ENCODE results near the gene LOXHD1. TPM values are rescaled to one million over a fixed set of nuclear protein-coding genes. Genes with fewer than 3 reads are reported as not detected.

The LOXHD1 gene
- polyA plus RNA-seq, 4 donors, result 0.12 to 0.27 (median 0.19) TPM; not detected in 1

DNA sequence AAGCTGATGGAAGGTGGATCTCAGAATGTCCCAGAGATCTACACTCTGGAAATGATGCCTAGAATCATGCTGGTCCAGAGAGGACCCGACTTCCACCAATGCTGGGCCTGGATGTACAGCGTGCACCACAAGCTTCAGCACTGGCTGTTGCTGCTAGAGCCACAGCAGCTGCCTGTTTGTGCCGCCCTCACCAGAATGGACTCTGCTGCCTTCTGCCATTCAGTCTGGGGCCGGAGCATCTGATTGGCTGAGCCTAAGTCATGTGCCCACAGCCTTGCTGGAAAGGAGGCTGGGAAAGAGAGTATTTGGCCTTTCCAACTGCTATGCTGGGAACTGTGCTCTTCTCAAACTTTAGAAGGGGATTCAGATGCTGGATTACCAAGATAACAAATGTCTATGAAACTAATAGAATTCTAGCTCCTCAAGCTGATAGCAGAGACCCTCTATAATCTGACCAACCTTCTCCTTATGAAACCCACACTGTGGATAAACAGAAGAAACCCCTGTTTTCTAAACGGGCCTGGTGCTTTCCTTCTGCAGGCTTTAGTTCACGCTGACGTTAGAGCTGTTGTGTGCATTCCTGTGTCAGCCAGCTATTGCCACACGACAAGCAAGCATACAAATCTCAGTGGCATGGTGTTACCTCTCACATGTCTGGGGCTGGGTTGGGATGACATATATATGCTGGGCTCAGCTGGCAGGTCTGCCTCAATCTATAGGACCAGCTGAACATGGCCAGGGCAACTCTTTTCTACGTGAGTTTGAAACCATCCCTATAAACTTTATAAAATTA is 4.1 kb upstream of the LOXHD1 start:
- no peaks in the 10 kb centered on the region for H3K27me3 ChIP-seq (ENCODE audit: control insufficient read depth in 3 of 3, insufficient read depth in 3 of 3, low read length in 3 of 3)
- no peak for FAIRE-seq
- 53 to 69% (median 59%) methylated on average over 9 of the region's 9 CpGs for WGBS, 3 donors
- DNase-seq, result peak; percentile 6 to 8
- no peaks in the 10 kb centered on the region for H3K9me3 ChIP-seq (ENCODE audit: control insufficient read depth in 2 of 2, insufficient read depth in 1 of 2, low read depth in 1 of 2, low read length in 1 of 2)
- no peak overlapping the region for H3K27ac ChIP-seq (ENCODE audit: low read depth in 1 of 3, low read length in 2 of 3)
- no peaks in the 10 kb centered on the region for H3K4me1 ChIP-seq (ENCODE audit: control insufficient read depth in 3 of 3, insufficient read depth in 2 of 3, low read depth in 1 of 3, low read length in 2 of 3)
- H3K36me3 ChIP-seq (ENCODE audit: control insufficient read depth in 3 of 3, insufficient read depth in 2 of 3, low read depth in 1 of 3, low read length in 3 of 3), result no peaks in the 10 kb centered on the region
- no peak overlapping the region for H3K4me3 ChIP-seq (ENCODE audit: low read depth in 1 of 3, low read length in 3 of 3)

DNA sequence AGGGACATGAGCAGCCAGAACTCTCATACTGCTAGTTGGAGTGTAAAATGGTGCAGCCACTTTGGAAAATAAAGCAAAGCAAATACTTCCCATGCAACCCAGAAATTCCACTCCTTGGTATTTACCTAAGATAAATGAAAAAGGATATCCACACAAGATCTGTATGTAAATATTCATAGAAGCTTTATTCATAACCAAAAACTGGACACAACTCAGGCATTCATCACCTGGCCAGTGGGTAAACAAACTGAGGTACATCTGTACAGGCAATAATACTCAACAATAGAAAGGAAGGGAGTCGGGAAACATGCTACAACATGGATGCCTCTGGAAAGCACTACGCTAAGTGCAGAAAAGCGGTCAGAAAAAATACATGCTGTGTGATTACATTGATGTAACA is 2.5 kb upstream of the LOXHD1 start:
- DNase-seq, result no peak
- Histone ChIP-seq H3K27me3 (ENCODE audit: control insufficient read depth in 3 of 3, insufficient read depth in 3 of 3, low read length in 3 of 3) (no peaks in the 10 kb centered on the region), H3K27ac (ENCODE audit: low read depth in 1 of 3, low read length in 2 of 3) (no peak overlapping the region), H3K9me3 (ENCODE audit: control insufficient read depth in 2 of 2, insufficient read depth in 1 of 2, low read depth in 1 of 2, low read length in 1 of 2) (no peaks in the 10 kb centered on the region), H3K4me3 (ENCODE audit: low read depth in 1 of 3, low read length in 3 of 3) (no peak overlapping the region), H3K36me3 (ENCODE audit: control insufficient read depth in 3 of 3, insufficient read depth in 2 of 3, low read depth in 1 of 3, low read length in 3 of 3) (no peaks in the 10 kb centered on the region), H3K4me1 (ENCODE audit: control insufficient read depth in 3 of 3, insufficient read depth in 2 of 3, low read depth in 1 of 3, low read length in 2 of 3) (no peaks in the 10 kb centered on the region)
- FAIRE-seq, result no peak
- WGBS, 3 donors, result 80 to 91% (median 81%) methylated on average over 3 of the region's 3 CpGs

DNA sequence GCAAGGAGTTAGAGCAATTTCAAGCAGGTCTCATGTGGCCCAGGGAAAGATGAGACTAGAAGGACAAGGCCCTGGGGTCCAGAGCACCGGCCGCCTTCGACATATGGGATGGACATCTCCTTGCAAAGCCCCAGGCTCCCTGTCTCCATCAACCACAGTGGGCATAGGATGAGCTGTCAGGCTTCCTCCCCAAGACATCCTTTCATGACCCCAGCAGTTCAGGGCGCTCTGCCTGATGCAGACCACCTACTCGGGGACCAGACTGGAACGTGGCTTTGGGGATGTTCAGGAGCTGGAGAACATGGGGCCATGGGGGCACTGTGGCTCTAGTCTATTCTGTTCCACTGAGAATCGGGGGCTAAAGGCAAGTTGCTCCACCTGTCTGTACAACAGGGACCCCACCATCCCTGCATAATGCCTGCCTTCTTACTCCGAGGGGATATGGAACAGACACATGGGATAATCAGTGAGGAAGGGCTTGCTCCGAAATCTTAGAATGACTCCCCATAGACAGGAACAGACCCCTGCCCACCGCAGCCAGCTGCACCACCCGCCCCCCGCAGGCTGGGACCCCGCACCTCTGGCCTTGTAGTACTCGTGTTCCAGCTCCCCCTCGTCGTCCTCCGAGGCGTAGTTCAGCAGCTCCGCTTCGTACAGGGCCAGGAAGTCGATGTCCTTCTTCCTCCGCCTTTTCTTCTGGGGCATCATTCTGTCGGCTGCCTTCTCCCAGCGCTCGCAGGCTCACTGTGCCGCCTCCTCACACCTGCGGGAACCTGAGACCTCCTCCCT is 500 bp downstream of the LOXHD1 start:
- FAIRE-seq, result no peak

DNA sequence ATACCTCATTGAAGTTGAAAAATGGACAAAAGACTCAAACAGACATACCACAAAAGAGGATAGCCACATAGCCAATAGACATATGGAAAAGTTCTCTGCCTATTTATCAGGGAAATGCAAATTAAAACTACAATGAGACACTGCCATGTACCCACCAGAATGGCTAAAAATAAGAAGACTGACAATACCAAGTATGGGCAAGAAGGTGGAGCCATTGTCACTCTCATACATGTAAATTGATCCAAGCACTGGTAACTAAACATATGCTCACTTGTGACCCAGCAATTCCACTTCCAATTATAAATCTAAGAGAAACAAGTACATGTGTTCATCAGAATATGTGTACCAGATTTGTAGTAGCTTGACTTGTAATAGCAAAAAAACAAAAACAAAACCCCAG is 4.6 kb downstream of the LOXHD1 start:
- DNase-seq (no peak), FAIRE-seq (no peak)
- Histone ChIP-seq H3K27me3 (ENCODE audit: control insufficient read depth in 3 of 3, insufficient read depth in 3 of 3, low read length in 3 of 3) (no peaks in the 10 kb centered on the region), H3K4me1 (ENCODE audit: control insufficient read depth in 3 of 3, insufficient read depth in 2 of 3, low read depth in 1 of 3, low read length in 2 of 3) (no peaks in the 10 kb centered on the region), H3K27ac (ENCODE audit: low read depth in 1 of 3, low read length in 2 of 3) (no peak overlapping the region), H3K9me3 (ENCODE audit: control insufficient read depth in 2 of 2, insufficient read depth in 1 of 2, low read depth in 1 of 2, low read length in 1 of 2) (no peaks in the 10 kb centered on the region), H3K4me3 (ENCODE audit: low read depth in 1 of 3, low read length in 3 of 3) (no peak overlapping the region), H3K36me3 (ENCODE audit: control insufficient read depth in 3 of 3, insufficient read depth in 2 of 3, low read depth in 1 of 3, low read length in 3 of 3) (no peaks in the 10 kb centered on the region)

More for the DNA sequence above, 500 bp downstream of the LOXHD1 start:
- H3K9me3 ChIP-seq (ENCODE audit: control insufficient read depth in 2 of 2, insufficient read depth in 1 of 2, low read depth in 1 of 2, low read length in 1 of 2), result no peaks in the 10 kb centered on the region
- H3K27me3 ChIP-seq (ENCODE audit: control insufficient read depth in 3 of 3, insufficient read depth in 3 of 3, low read length in 3 of 3), result no peaks in the 10 kb centered on the region
- H3K4me1 ChIP-seq (ENCODE audit: control insufficient read depth in 3 of 3, insufficient read depth in 2 of 3, low read depth in 1 of 3, low read length in 2 of 3), result no peaks in the 10 kb centered on the region
- DNase-seq, result no peak
- no peaks in the 10 kb centered on the region for H3K36me3 ChIP-seq (ENCODE audit: control insufficient read depth in 3 of 3, insufficient read depth in 2 of 3, low read depth in 1 of 3, low read length in 3 of 3)
- H3K4me3 ChIP-seq (ENCODE audit: low read depth in 1 of 3, low read length in 3 of 3), result no peak overlapping the region
- no peak overlapping the region for H3K27ac ChIP-seq (ENCODE audit: low read depth in 1 of 3, low read length in 2 of 3)
- WGBS, 3 donors, result 82 to 83% (median 83%) methylated on average over 27 of the region's 27 CpGs

DNA sequence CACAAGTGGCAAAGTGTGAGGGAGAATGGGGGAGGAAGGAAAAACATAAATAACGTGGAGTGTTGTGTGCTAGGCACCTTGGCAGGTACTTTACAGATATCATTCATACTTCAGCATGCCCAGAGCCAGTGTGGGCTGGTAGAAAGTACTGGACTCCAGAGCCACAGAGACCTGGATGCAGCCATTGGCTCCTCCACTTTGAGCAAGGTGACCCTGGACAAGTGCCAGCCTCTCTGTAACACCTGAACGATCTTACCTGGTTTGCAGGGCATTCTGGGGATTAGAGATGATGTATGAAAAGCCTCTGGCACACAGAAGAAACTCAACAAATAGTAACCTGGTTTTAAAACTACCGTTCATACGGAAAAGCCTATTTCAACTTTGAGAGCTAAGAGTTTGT is 6.3 kb downstream of the LOXHD1 start:
- no peaks in the 10 kb centered on the region for H3K9me3 ChIP-seq (ENCODE audit: control insufficient read depth in 2 of 2, insufficient read depth in 1 of 2, low read depth in 1 of 2, low read length in 1 of 2)
- no peaks in the 10 kb centered on the region for H3K4me1 ChIP-seq (ENCODE audit: control insufficient read depth in 3 of 3, insufficient read depth in 2 of 3, low read depth in 1 of 3, low read length in 2 of 3)
- H3K27me3 ChIP-seq (ENCODE audit: control insufficient read depth in 3 of 3, insufficient read depth in 3 of 3, low read length in 3 of 3), result no peaks in the 10 kb centered on the region
- no peaks in the 10 kb centered on the region for H3K36me3 ChIP-seq (ENCODE audit: control insufficient read depth in 3 of 3, insufficient read depth in 2 of 3, low read depth in 1 of 3, low read length in 3 of 3)
- FAIRE-seq (no peak), DNase-seq (no peak)
- WGBS, 3 donors, result 50 to 70% (median 50%) methylated on average over 4 of the region's 4 CpGs
- no peak overlapping the region for H3K4me3 ChIP-seq (ENCODE audit: low read depth in 1 of 3, low read length in 3 of 3)
- no peak overlapping the region for H3K27ac ChIP-seq (ENCODE audit: low read depth in 1 of 3, low read length in 2 of 3)

DNA sequence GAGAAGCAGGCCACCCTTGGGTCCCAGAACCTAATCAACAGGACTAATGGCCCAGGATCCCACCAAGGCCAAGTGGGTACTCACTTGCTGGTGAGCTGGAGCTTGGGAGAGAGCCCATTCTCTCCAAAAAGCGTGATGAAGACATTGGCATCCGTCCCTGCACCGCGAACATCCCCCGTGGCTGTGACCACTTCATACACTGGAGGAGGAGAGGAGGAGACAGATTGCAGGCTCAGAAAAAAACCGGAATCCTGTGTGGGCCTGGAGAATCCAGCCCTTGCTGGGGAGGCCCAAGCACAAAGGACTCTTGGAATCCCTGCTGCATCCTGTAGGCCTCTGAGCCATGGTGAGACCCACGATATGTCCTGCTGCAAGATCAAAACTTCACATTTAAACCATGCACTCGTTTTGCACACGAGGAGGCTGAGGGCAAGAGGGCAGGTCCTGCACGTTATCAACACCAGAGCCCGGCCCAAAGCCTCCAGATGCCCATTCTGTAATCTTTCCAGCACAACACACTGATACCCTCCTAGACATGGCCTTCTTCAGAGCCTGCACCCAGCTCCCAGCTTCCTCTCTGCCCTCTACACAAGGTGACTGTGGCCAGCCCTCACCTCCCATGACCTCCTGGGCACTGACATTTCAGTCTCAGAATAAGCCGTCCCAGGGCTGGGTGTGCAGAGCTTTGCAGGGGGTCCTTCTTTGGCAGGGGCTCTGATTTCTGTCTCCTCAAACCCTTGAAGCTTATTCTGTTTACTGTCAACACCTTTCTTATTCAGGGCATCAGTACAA is 7.8 kb downstream of the LOXHD1 start:
- WGBS, 3 donors, result 67 to 75% (median 71%) methylated on average over 12 of the region's 12 CpGs
- Histone ChIP-seq H3K4me3 (ENCODE audit: low read depth in 1 of 3, low read length in 3 of 3) (no peak overlapping the region), H3K9me3 (ENCODE audit: control insufficient read depth in 2 of 2, insufficient read depth in 1 of 2, low read depth in 1 of 2, low read length in 1 of 2) (no peaks in the 10 kb centered on the region), H3K27ac (ENCODE audit: low read depth in 1 of 3, low read length in 2 of 3) (no peak overlapping the region), H3K36me3 (ENCODE audit: control insufficient read depth in 3 of 3, insufficient read depth in 2 of 3, low read depth in 1 of 3, low read length in 3 of 3) (no peaks in the 10 kb centered on the region), H3K4me1 (ENCODE audit: control insufficient read depth in 3 of 3, insufficient read depth in 2 of 3, low read depth in 1 of 3, low read length in 2 of 3) (no peaks in the 10 kb centered on the region), H3K27me3 (ENCODE audit: control insufficient read depth in 3 of 3, insufficient read depth in 3 of 3, low read length in 3 of 3) (no peaks in the 10 kb centered on the region)
- no peak for FAIRE-seq
- DNase-seq, result no peak

DNA sequence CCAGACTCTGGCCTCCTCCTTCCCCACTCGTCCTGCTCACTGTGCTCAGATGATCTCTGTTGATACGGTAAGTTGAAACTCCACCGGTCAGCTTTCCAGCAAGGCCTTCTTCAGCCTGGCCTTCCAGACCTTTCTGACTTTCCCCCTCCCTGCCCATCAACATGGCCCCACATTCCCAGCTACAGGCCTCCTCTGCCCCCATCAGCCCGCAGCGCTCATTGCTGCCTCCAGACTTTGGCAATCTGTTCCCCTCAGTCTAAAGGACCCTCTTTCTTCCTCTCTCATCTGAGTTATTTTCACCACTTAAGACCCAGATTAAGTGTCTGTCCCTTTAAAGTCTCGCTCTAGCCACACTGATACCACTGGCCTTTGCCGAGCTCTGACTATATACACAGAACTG is 10.6 kb downstream of the LOXHD1 start:
- WGBS, 3 donors, result 68 to 79% (median 73%) methylated on average over 7 of the region's 7 CpGs
- H3K27me3 ChIP-seq (ENCODE audit: control insufficient read depth in 3 of 3, insufficient read depth in 3 of 3, low read length in 3 of 3), result no peaks in the 10 kb centered on the region
- FAIRE-seq (no peak), DNase-seq (no peak)
- H3K4me1 ChIP-seq (ENCODE audit: control insufficient read depth in 3 of 3, insufficient read depth in 2 of 3, low read depth in 1 of 3, low read length in 2 of 3), result no peaks in the 10 kb centered on the region
- no peak overlapping the region for H3K27ac ChIP-seq (ENCODE audit: low read depth in 1 of 3, low read length in 2 of 3)
- no peak overlapping the region for H3K4me3 ChIP-seq (ENCODE audit: low read depth in 1 of 3, low read length in 3 of 3)
- H3K36me3 ChIP-seq (ENCODE audit: control insufficient read depth in 3 of 3, insufficient read depth in 2 of 3, low read depth in 1 of 3, low read length in 3 of 3), result no peaks in the 10 kb centered on the region
- no peaks in the 10 kb centered on the region for H3K9me3 ChIP-seq (ENCODE audit: control insufficient read depth in 2 of 2, insufficient read depth in 1 of 2, low read depth in 1 of 2, low read length in 1 of 2)

DNA sequence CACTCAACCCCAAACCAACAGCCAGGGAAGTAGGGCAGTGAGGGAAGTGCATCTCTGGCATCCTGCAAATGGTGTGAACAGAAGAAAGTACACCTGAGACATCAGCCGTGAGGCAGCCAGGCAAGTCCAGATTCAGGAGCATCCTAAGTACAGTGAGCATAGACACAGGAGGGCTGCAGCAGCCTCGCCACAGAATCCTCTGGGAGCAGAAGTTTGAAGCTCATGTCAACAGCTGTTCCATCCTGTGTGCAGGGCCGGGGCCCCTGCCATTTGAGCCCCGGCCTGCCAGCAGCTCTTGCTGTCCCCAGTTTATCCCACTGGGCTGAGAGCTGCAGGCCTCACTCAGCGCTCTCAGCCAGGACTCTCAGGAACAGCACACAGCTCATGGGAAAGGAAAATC is 14.5 kb downstream of the LOXHD1 start:
- Histone ChIP-seq H3K4me3 (ENCODE audit: low read depth in 1 of 3, low read length in 3 of 3) (no peak overlapping the region), H3K27me3 (ENCODE audit: control insufficient read depth in 3 of 3, insufficient read depth in 3 of 3, low read length in 3 of 3) (no peaks in the 10 kb centered on the region), H3K36me3 (ENCODE audit: control insufficient read depth in 3 of 3, insufficient read depth in 2 of 3, low read depth in 1 of 3, low read length in 3 of 3) (no peaks in the 10 kb centered on the region), H3K9me3 (ENCODE audit: control insufficient read depth in 2 of 2, insufficient read depth in 1 of 2, low read depth in 1 of 2, low read length in 1 of 2) (no peaks in the 10 kb centered on the region), H3K27ac (ENCODE audit: low read depth in 1 of 3, low read length in 2 of 3) (no peak overlapping the region), H3K4me1 (ENCODE audit: control insufficient read depth in 3 of 3, insufficient read depth in 2 of 3, low read depth in 1 of 3, low read length in 2 of 3) (no peaks in the 10 kb centered on the region)
- DNase-seq (no peak), FAIRE-seq (no peak)
- WGBS, 3 donors, result 61 to 76% (median 68%) methylated on average over 5 of the region's 5 CpGs

All from small intestine (tissue), 7 donors.